ENCODE data around the gene AHCYL2. TPM values are rescaled to one million over a fixed set of nuclear protein-coding genes. Genes with fewer than 3 reads are reported as not detected.
"Not testable (repeated sequence)": the region's sequence is repeated elsewhere in the genome, so short reads cannot be mapped to it uniquely, and the experiment has no call there.

The AHCYL2 gene
- total and polyA plus RNA-seq, 2 of the 8 experiments (the other 6 are each of a cell fraction or from before 2014, with no cell fraction given): 20.7 to 25.4 TPM

DNA sequence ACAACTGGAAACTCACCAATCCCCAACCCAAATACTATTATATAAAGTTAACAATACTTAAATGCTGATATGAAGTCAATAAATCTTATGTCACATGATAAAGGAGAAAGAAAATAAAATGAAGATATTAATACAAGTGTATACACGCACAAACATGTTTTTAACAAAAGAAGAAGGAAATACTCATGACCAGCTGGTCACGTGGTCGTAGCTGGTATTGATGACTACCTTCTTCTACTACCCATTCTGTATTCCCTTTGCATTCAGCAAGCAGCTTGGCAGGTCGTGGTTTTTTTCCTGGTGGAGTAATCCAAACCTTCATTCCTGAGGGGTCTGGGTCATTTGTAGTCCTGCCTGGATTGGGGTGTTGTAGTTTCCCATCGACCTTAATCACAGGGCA, 219.9 kb downstream of the AHCYL2 start:
- not testable (repeated sequence) for H3K14ac ChIP-seq (ENCODE audit: insufficient read length); H2BK15ac ChIP-seq (ENCODE audit: low read length); H4K5ac ChIP-seq (ENCODE audit: insufficient read length, low read depth, low read length); H3K4me1 ChIP-seq (replicated peaks in 1 of 4; ENCODE audit: control insufficient read depth in 3 of 4, insufficient read depth in 4 of 4, low read length in 3 of 4); H4K8ac ChIP-seq (ENCODE audit: extremely low read depth, insufficient read depth, low read length); H3K23ac ChIP-seq (ENCODE audit: insufficient read length); H3K79me1 ChIP-seq (ENCODE audit: low read depth, low read length); H3K79me2 ChIP-seq (ENCODE audit: control insufficient read depth in 1 of 2, insufficient read depth in 2 of 2, low read length in 2 of 2); H3K56ac ChIP-seq (replicated peaks; ENCODE audit: insufficient read length, low read depth, low read length); H2BK120ac ChIP-seq (replicated peaks; ENCODE audit: low read depth, low read length); DNase-seq (ENCODE audit: low read depth in 1 of 2, low spot score in 2 of 2); H2AFZ ChIP-seq (ENCODE audit: low read length); H3K9me3 ChIP-seq (ENCODE audit: insufficient read depth in 2 of 2, low read depth in 1 of 2, low read length in 1 of 2); H4K20me1 ChIP-seq (replicated peaks in 1 of 2; ENCODE audit: control insufficient read depth in 1 of 2, insufficient read depth in 2 of 2, low read length in 2 of 2); H2BK5ac ChIP-seq (ENCODE audit: low read depth, low read length); H4K91ac ChIP-seq (replicated peaks; ENCODE audit: insufficient read length, low read length); H2AK5ac ChIP-seq (ENCODE audit: low read depth, low read length); H2BK20ac ChIP-seq (ENCODE audit: low read length); H2BK12ac ChIP-seq (ENCODE audit: low read depth, low read length); H3K9ac ChIP-seq (replicated peaks in 1 of 4; ENCODE audit: extremely low read depth in 1 of 4, low read depth in 3 of 4, low read length in 3 of 4); H3K4me2 ChIP-seq (ENCODE audit: insufficient read depth in 1 of 2, low read depth in 2 of 2, low read length in 2 of 2); H3K18ac ChIP-seq (ENCODE audit: extremely low read depth, low read length); FAIRE-seq; H3K23me2 ChIP-seq (ENCODE audit: low read depth, low read length); H3K4me3 ChIP-seq (ENCODE audit: extremely low read depth in 1 of 4, insufficient read depth in 2 of 4, low read depth in 3 of 4, low read length in 4 of 4); H3K4ac ChIP-seq (replicated peaks; ENCODE audit: insufficient read length, low read depth, low read length); H3K27ac ChIP-seq (ENCODE audit: low read depth, low read length); H3K27me3 ChIP-seq (replicated peaks in 1 of 4; ENCODE audit: control insufficient read depth in 3 of 4, extremely low read depth in 1 of 4, insufficient read depth in 3 of 4, low read length in 3 of 4)
- H3K36me3 ChIP-seq (ENCODE audit: control insufficient read depth in 2 of 4, insufficient read depth in 4 of 4, low read length in 3 of 4): peaks cover 2 to 21% (median 12%) of the 10 kb centered on the region in 4 experiments; a peak in 7 of 8 replicates
- WGBS, 2 experiments (ENCODE audit: extremely low coverage in 1 of 2, insufficient coverage in 1 of 2, insufficient read length in 1 of 2, insufficient replicate concordance in 2 of 2, low coverage in 1 of 2, low lambda C conversion rate in 2 of 2, missing lambda C conversion rate in 1 of 2): 91% methylated on average over 5 of the region's 5 CpGs; no CpG with 5 or more reads in 1 of the 2 experiments
- ChIA-PET POLR2A (ENCODE audit: partially characterized antibody) (interaction anchor here (1.7 kb wide), 1 partner anchor 10 kb away, joined by 7 read pairs; the partner anchor contains the start of gene STRIP2), CTCF (ENCODE audit: partially characterized antibody) (interaction anchor here (1.6 kb wide), 1 partner anchor 26 kb away, joined by 4 read pairs; no protein-coding TSS in a partner anchor)

DNA sequence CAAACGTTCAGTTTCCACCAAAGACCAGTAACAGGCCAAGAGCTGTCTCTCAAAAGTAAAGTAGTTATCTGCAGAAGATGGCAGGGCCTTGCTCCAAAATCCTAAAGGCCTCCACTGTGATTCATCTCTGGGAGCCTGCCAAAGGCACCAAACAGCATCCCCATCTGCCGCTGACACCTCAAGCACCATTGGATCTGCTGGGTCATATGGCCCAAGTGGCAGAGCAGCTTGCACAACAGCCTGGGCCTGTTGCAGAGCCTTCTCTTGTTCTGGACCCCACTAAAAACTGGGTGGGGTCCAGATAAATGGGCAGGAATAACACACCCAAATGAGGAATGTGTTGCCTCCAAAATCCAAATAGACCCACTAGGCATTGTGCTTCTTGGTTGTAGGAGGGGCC, 222.1 kb downstream of the AHCYL2 start:
- H2AFZ ChIP-seq (ENCODE audit: low read length); H3K79me2 ChIP-seq (ENCODE audit: control insufficient read depth in 1 of 2, insufficient read depth in 2 of 2, low read length in 2 of 2); H2BK12ac ChIP-seq (ENCODE audit: low read depth, low read length); H3K9ac ChIP-seq (replicated peaks in 1 of 4; ENCODE audit: extremely low read depth in 1 of 4, low read depth in 3 of 4, low read length in 3 of 4); H3K4me2 ChIP-seq (ENCODE audit: insufficient read depth in 1 of 2, low read depth in 2 of 2, low read length in 2 of 2); H4K91ac ChIP-seq (replicated peaks; ENCODE audit: insufficient read length, low read length); H2BK20ac ChIP-seq (ENCODE audit: low read length); H3K4me3 ChIP-seq (ENCODE audit: extremely low read depth in 1 of 4, insufficient read depth in 2 of 4, low read depth in 3 of 4, low read length in 4 of 4); H3K14ac ChIP-seq (ENCODE audit: insufficient read length); H3K4me1 ChIP-seq (replicated peaks in 1 of 4; ENCODE audit: control insufficient read depth in 3 of 4, insufficient read depth in 4 of 4, low read length in 3 of 4); H2BK5ac ChIP-seq (ENCODE audit: low read depth, low read length); H3K56ac ChIP-seq (replicated peaks; ENCODE audit: insufficient read length, low read depth, low read length); H3K79me1 ChIP-seq (ENCODE audit: low read depth, low read length); H3K18ac ChIP-seq (ENCODE audit: extremely low read depth, low read length); H3K4ac ChIP-seq (replicated peaks; ENCODE audit: insufficient read length, low read depth, low read length); H2BK15ac ChIP-seq (ENCODE audit: low read length); H2AK5ac ChIP-seq (ENCODE audit: low read depth, low read length); H2BK120ac ChIP-seq (replicated peaks; ENCODE audit: low read depth, low read length); DNase-seq (ENCODE audit: low read depth in 1 of 2, low spot score in 2 of 2); FAIRE-seq; H4K20me1 ChIP-seq (replicated peaks in 1 of 2; ENCODE audit: control insufficient read depth in 1 of 2, insufficient read depth in 2 of 2, low read length in 2 of 2); H3K9me3 ChIP-seq (ENCODE audit: insufficient read depth in 2 of 2, low read depth in 1 of 2, low read length in 1 of 2); H4K8ac ChIP-seq (ENCODE audit: extremely low read depth, insufficient read depth, low read length); H4K5ac ChIP-seq (ENCODE audit: insufficient read length, low read depth, low read length); H3K23me2 ChIP-seq (ENCODE audit: low read depth, low read length); H3K27ac ChIP-seq (ENCODE audit: low read depth, low read length); POLR2A ChIA-PET (ENCODE audit: partially characterized antibody); H3K27me3 ChIP-seq (replicated peaks in 1 of 4; ENCODE audit: control insufficient read depth in 3 of 4, extremely low read depth in 1 of 4, insufficient read depth in 3 of 4, low read length in 3 of 4); H3K23ac ChIP-seq (ENCODE audit: insufficient read length); CTCF ChIA-PET (ENCODE audit: partially characterized antibody): not testable (repeated sequence)
- peaks cover 2 to 21% (median 12%) of the 10 kb centered on the region in 4 experiments; a peak in 7 of 8 replicates for H3K36me3 ChIP-seq (ENCODE audit: control insufficient read depth in 2 of 4, insufficient read depth in 4 of 4, low read length in 3 of 4)
- WGBS, 2 experiments (ENCODE audit: extremely low coverage in 1 of 2, insufficient coverage in 1 of 2, insufficient read length in 1 of 2, insufficient replicate concordance in 2 of 2, low coverage in 1 of 2, low lambda C conversion rate in 2 of 2, missing lambda C conversion rate in 1 of 2): 35% methylated on average over 2 of the region's 2 CpGs; no CpG with 5 or more reads in 1 of the 2 experiments
